Sciatic nerve (tissue), 2 donors: ENCODE results near the gene ITGBL1. TPM values are rescaled to one million over a fixed set of nuclear protein-coding genes. Genes with fewer than 3 reads are reported as not detected.

ENCODE experiments used
- ATAC-seq: fragments of 200-7000 bp; cut with Tn5 transposase; one replicate; pipeline ENCODE4 v1.9.1; 2020; ENCODE audit warnings: mild to moderate bottlenecking, moderate library complexity
- DNase-seq: peaks from one replicate; pipeline ENCODE4 v3.0.0-alpha.2; 2020; ENCODE audit warnings: low spot score
- intact Hi-C: fragments of 100-400 bp; cut with DNase I; formaldehyde crosslinking; loops from one replicate; pipeline ENCODE4 v1.14.2; 2022
- total RNA-seq: library from RNA; stranded (reverse); fragmentation: NEBNext Ultra II Directional; extraction: Animal tissue kit (Norgen Biotek cat#: 25700); gene quantifications from one replicate; pipeline ENCODE4 v1.2.1, GENCODE V29; 2021
- donor health status: DM: no; HTN: no; CAD: no.
- donor health status: DM: no; HTN: no; CAD: no.

ITGBL1 gene
- total RNA-seq, 1 donor from 2014 or later = 74.1 TPM

GRCh38 chr13:101449790-101450748 lies 2.4 kb upstream of the ITGBL1 start:
- DNase-seq = no peak
- ATAC-seq = peak; percentile 43
- intact Hi-C loops = no loop called here

GRCh38 chr13:101450749-101451130 lies 1.7 kb upstream of the ITGBL1 start:
- DNase-seq (no peak), ATAC-seq (no peak)
- intact Hi-C loops = no loop called here

GRCh38 chr13:101451641-101452040 lies 834 bp upstream of the ITGBL1 start:
- ATAC-seq = no peak
- intact Hi-C loops = no loop called here
- DNase-seq = no peak

GRCh38 chr13:101453784-101454201 lies 1.3 kb downstream of the ITGBL1 start:
- ATAC-seq = peak; percentile 60
- no peak for DNase-seq
- intact Hi-C loops = no loop called here

GRCh38 chr13:101454767-101455166 lies 2.3 kb downstream of the ITGBL1 start:
- ATAC-seq (no peak), DNase-seq (no peak)
- intact Hi-C loops = no loop called here

- ATAC-seq (no peak), DNase-seq (no peak)
- intact Hi-C loops = no loop called here
Measured at GRCh38 chr13:101455863-101456262, 3.4 kb downstream of the ITGBL1 start.

- DNase-seq (no peak), ATAC-seq (no peak)
- intact Hi-C loops = no loop called here
Measured at GRCh38 chr13:101457176-101457575, 4.7 kb downstream of the ITGBL1 start.

- ATAC-seq (peak; percentile 27), DNase-seq (no peak)
- intact Hi-C loops = no loop called here
Measured at GRCh38 chr13:101465877-101466276, 13.4 kb downstream of the ITGBL1 start.

GRCh38 chr13:101467415-101467814 lies 14.9 kb downstream of the ITGBL1 start:
- no peak for DNase-seq
- peak; percentile 67 for ATAC-seq
- intact Hi-C loops = no loop called here

- DNase-seq (no peak), ATAC-seq (peak; percentile 66)
- intact Hi-C loops = no loop called here
Measured at GRCh38 chr13:101473458-101473857, 21.0 kb downstream of the ITGBL1 start.

- ATAC-seq (peak; percentile 90), DNase-seq (peak; percentile 63)
- intact Hi-C loops = no loop called here
Measured at GRCh38 chr13:101474419-101474957, 22.0 kb downstream of the ITGBL1 start.

GRCh38 chr13:101475536-101475935 lies 23.1 kb downstream of the ITGBL1 start:
- intact Hi-C loops = no loop called here
- DNase-seq = no peak
- ATAC-seq = no peak

- no peak for ATAC-seq
- intact Hi-C loops = no loop called here
- no peak for DNase-seq
Measured at GRCh38 chr13:101481421-101481820, 28.9 kb downstream of the ITGBL1 start.

GRCh38 chr13:101486708-101487437 lies 34.4 kb downstream of the ITGBL1 start:
- ATAC-seq = no peak

GRCh38 chr13:101487438-101487830 lies 35.0 kb downstream of the ITGBL1 start:
- ATAC-seq = no peak
- DNase-seq = no peak
- intact Hi-C loops = no loop called here

More at GRCh38 chr13:101486708-101487437, 34.4 kb downstream of the ITGBL1 start:
- no peak for DNase-seq
- intact Hi-C loops = no loop called here

- no peak for ATAC-seq
- intact Hi-C loops = no loop called here
- no peak for DNase-seq
Measured at GRCh38 chr13:101488734-101489133, 36.3 kb downstream of the ITGBL1 start.

GRCh38 chr13:101489643-101490405 lies 37.3 kb downstream of the ITGBL1 start:
- ATAC-seq = no peak
- no peak for DNase-seq
- intact Hi-C loops = no loop called here

- DNase-seq (no peak), ATAC-seq (no peak)
- intact Hi-C loops = no loop called here
Measured at GRCh38 chr13:101490406-101491015, 38.0 kb downstream of the ITGBL1 start.
